CD4-positive, alpha-beta T cell treated with Interleukin-15 for 4 hours (primary cell): ENCODE measurements around the gene TNS3.
"Not testable (repeated sequence)": the region's sequence is repeated elsewhere in the genome, so short reads cannot be mapped to it uniquely, and the experiment has no call there.

Source experiments
- DNase-seq: peaks from one replicate; pipeline ENCODE4 v3.0.0-alpha.2; 2020; ENCODE audit warnings: low spot score

TNS3 gene

DNA sequence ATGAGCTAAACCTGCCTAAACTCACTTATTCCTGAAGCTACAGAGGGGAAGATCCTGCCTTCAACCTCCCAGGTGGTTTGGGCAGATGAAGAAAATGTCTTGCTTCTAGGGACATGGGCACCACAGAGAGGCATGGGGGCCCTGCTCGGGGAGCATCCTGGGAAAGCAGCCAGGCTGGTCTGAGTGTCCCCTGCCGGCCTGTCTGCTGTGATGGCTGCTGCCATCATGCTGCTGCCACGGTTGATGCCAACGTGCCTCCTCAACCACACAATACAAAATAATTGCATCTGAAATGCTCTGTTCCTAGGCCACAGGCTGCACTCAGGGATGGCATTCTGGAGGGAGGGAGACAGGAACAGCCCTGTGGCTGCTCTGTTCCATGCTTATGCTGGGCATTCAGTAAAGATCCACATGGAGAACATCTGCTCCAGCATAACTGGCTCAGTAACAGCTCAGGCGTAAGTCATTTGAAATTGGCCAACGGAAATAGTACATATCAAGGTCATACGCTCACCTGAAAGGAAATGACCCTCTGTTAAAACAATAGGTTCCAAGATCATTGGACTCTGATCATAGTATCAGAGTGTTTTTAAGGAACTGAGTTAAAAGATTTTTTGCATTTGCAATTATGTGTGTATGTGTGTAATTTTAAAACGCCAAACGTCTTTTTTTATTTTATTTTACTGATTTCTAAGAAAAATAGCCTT is 299.0 kb downstream of the TNS3 start:
- DNase-seq = no peak

DNA sequence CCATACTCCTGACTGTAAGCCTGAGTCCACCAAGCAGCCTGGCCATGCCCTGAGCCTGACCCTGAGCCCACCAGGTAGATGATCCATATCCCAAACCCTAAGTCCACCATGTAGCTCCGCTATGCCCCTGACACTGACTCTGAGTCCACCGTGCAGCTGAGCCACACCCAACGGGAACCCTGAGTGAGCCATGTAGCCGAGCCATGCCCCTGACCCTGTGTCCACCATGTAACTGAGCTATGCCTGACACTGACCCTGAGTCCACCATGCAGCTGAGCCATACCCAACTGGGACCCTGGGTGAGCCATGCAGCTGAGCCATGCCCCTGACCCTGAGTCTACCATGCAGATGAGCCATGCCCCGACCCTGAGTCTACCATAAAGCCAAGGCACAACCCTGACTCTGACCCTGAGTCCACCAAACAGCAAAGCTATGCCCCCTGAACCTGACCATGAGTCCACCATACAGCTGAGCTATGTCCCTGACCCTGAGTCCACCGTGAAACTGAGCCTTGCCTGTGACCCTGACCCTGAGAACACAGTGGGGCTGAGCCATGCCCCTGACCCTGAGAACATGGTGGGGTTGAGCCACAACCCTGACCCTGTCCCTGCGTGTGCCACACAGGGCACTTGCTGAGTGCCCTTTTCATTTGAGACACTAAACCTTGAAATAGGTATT is 299.8 kb downstream of the TNS3 start:
- DNase-seq = no peak

DNA sequence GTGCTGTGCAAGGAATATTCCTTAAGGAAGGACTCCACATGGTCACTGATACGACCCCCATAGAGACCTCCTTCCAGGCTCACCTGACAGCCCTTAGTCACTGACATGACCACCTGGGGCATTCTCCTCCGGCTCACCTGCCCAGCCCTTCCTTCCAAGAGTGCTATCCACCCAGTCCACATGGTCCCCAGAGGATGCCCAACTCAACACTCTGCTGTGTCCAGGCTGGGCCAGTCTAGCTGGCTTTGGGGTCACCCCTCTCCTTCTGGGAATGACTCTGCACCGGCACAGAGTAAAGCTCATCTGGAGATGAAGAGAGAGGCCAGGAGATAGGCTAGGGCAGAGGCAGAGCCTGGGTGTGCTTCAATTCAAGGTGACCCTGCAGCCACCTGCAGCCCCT is 300.8 kb downstream of the TNS3 start:
- no peak for DNase-seq

DNA sequence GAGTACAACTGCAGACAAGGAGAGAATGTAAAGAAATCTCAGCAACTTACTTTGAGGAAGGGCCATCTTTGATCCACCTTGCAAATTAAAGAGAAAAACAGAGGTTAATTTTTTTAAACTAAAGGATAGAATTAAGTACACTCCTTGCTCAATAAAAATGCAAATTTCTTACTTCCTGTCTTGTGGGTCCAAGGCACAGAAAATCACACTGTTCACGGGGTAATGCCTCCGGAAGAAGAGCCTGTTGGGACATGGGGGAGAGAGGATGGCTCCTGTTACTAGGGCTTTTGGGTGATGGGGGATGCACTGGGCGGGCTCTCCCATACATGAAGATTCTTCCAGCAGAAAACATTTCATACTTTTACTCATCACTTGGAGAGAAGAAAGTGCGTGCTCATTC is 301.8 kb downstream of the TNS3 start:
- no peak for DNase-seq

DNA sequence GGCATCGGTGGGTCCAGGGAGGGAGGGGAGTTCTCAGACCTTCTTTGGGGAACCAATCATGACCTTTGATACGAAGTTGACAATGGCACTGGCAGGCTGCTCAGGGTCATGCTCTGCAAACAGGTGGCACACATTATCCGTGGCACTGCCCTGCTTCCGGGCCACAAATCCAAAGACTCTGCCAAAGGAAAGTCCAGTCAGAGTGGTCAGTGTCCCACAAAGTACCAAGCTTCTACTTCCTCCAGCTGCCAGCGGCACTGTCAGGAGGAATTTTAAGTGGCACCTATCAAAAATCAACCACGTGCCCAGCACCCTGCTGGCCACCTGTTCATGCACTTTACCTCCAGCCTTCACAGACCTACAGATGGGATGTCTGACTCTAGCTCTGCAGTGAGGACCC is 303.9 kb downstream of the TNS3 start:
- DNase-seq = no peak

DNA sequence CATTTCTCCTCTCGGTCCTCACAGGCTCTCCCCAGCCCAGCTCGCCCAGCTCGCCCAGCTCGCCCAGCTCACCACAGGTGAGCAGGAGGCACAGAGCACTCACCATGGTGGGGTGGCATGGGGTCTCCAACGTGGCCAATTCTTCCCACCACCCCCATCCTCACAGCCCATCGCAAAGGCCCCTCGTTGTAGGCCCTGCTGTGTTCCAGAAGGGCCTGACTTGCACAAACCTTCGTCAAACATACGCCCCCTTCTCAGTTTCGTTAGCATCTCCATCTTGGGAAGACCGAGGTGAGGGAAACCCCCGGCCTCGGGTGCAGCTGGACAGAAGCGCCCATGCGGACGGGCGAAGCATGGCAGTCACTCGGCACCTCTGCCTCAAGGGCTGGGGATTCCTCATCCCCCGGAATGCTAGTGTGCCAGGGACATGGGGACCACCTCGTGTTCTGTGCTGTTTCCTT is 304.6 kb downstream of the TNS3 start:
- no peak for DNase-seq

DNA sequence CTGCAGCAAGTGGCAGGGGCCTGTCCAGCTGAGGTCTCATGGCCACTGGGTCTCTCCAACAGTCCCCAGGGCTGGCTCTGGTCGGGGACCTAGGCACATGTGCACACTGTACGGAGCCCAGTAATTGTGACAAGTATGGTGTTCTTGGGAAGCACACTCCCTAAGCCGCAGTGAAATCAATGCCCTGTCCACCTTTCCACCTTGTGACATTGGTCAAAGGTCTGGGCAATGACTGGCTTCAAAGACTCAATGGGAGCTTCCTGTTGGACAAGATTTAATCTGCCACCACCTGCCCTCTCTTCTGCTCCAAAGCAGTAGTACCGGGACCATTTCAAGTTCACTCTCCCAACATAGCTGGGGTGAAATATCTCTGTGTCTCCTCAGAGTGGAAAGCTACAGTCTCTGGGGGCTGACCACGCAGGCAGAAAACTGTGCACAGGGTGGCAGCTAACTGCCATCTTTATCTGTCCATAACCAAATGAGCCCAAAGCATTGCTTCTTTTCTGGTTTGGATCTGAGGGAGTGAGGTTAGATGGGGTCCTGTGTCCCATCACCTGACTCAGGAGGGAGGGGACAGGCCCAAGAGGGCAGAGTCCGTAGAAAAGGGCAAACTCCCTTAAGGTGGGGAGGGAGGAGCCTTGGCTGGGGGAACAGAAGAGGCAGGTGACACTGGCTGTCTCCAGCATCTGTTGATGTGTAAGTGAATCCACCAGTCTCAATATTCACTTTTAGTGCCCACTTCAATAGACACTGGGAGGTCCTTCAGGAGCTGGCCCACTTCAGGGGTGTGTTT is 307.7 kb downstream of the TNS3 start:
- no peak for DNase-seq

DNA sequence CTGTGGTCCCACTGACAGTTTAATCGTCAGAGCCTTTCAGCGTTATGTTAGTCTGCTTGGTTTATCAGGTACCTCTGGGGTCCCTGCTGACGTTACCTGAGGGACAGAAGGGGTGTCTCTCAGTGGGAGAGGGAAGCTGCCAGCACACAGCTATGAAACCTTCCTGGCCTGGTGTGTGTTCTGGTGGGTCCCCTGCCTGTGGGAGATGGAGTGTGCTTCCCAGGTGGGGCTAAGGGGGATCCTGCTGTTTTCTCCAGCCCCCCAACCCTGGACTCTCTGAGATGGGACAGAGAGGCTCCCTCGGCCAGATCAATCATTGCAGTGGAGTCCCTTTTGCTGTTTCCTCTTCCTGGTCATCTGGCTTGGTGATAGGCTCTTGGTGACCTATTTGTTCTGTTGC is 308.8 kb downstream of the TNS3 start:
- DNase-seq = no peak

DNA sequence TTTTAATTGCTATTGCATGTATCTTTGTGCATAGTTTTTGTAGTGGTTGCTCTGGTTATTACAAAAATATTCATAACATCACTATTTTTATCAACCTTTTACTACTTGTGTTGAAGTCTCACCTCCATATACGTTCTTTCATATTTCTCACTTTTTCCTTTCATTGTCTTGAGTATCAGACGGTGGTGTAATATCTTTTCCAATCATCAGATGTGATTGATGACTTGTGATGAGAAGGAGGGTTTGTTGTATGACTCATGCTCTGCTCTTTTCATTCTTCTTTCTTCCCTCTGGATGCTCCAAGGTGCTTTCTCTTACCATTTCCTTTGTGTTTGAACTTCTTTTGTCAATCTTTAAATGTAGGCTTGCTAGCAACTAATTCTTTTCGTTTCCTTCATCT is 310.2 kb downstream of the TNS3 start:
- DNase-seq = no peak

DNA sequence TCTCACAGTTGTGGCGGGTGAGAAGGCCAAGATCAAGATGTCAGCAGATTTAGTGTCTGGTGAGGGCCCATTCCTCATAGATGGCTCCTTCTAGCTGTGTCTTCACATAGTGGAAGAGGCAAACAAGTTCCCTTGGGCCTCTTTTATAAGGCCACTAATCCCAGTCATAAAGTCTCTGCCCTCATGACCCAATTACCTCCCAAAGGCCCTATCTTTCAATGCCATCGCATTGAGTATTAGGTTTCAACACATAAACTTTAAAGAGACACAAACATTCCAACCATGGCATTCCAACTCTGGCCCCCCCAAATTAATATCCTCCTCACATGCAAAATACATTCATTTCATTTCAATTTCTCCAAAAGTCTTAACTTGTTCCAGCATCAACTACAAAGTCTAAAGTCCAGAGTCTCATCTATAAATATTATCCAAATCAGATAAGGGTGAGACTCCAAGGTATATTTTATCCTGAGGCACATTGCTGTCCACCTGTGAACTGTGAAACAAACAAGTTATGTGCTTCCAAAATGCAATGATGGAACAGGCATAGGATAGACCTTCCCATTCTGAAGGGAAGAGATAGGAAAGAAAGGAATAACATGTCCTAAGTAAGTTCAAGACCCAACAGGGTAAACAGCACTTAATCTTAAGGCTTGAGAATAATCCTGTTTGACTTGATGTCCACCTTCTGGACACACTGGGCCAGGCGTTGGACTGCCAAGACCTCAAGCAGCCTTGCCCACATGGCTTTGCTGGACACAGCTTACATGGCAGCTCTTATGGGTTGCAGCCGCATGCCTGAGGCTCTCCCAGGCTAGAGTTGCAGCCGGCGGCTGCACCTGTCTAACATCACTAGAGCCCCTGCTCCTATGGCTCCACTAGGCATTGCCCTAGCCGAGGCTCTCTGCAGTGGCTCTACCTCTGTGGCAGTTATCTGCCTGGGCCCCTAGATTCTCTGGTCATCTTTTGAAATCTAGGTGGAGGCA is 312.8 kb downstream of the TNS3 start:
- DNase-seq = no peak

DNA sequence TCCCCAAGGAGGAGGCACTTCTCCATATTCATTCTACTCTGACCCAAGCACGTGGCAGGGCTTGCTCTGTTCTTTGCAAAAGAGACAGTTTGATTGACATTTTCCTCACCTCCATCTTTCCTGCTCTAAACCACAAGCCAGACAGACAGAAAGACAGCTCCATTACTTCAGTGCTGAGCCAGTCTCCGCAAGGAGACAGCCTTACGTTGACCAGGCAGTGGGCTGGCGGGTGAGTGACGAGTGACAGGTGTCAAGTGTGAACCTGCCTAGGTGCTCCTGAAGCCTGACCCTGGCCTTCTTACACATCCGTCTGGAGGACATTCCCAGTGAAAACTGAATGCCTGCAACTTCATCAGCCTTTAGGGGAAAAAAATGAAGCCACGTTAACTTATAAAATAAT is 314.6 kb downstream of the TNS3 start:
- no peak for DNase-seq

DNA sequence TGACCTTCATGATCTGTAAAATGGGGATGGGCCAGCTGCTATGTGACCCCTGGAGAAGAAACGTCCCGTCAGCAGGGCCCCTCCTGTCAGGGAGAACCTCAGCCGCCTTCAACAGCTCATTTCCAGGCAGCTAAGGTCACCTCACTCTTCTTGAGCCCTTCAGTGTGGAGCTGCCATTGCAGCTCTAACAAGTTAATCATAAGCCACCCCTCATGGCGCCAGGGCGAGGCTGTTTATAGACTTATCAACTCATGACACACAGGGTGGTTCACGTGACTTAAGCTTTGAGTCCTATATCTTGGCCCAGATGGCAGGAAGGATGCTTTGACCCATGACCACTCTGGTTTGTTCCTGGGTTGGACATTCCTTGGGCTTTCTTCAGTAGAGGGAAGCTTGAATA is 315.1 kb downstream of the TNS3 start:
- no peak for DNase-seq

DNA sequence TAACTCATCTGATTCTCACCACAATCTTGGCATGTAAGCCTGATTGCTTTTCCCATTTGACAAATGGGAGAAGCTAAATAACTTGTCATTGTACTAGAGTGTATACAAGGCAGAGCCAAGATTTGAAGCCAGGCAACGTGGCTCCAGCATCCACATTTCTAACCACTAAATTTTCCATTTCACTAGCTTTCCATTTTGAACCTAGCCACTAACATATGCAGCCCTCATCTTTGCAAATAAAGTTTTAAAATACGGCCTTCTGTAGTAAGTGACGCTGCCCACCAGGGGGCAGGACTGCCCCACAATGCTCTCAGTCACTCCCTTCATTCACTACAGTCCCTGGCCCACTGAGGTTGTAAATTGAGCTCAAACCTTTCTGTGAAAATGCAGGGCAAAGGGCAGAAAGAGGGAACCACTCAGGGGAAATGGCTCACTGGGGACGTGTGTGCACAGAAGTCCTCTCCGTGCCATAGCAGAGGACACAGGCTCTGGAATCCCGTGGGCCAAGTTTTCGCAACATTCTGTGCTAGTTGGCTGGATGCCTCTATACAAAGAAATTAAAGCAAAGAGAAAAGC is 315.7 kb downstream of the TNS3 start:
- DNase-seq = no peak

DNA sequence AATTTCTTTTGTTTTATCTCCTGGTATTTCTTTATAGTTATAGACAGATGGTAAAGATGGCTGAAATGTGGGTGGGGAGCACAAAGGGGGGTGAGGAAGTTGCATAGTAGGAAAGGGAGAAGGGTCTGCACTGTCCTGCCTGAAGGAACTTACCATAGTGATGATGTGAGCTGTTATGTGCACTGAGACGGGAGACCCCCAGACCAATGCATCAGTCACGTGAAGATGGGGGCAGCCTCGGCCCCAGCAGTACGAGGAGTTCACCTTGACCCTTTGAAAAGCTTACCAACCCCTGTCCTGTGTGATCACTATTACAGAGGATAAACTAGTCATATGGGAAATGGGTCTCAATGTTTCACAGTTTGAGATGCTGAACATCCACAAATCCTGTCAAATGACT is 316.3 kb downstream of the TNS3 start:
- no peak for DNase-seq

DNA sequence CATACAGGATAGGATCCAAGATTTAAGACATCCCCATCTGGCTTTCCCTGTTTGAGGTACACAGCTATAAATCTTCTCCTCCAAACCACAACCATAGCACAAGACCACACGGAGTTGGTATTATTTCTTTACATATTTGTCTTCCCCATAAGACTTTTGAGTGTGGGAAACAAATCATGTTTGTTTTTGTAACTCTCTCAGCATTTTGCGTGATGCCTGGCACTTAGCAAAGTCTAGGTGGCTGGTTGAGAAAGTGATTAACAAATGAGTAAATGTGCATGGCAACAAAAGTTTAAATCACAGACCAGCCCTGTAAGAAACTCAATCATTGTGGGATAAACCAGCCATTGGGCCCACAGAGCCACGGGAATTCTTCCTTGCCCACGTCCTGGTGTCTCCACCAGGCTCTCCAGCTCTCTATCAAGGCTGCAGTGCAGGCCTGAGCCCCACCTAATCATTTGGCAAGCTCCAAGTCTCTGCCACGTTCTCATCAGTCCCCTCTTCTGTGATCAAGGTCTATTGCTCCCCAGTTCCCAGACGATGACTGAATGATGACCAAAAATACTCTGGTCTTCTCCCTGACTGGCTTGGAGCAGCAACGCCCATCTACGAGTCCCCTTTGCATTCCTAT is 317.8 kb downstream of the TNS3 start:
- no peak for DNase-seq

DNA sequence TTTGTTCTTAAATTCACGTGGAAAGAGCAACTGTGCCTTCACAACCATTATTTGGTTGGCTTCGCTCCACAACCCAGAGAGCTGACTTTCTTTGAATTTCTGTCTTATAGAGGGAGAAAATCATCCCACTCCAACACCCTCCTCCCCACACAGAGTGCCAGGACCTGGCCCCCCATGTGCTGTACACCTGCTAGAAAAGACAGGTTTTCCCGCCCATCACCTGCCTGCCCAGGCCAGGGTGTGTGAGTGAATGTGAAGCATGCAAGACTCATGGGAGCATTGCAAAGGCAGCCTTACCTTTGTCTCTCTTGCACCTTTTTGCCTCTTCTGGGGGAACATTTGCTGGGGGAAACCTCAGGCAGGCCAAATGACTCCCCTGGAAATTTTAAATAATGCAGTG is 319.0 kb downstream of the TNS3 start:
- DNase-seq = no peak

DNA sequence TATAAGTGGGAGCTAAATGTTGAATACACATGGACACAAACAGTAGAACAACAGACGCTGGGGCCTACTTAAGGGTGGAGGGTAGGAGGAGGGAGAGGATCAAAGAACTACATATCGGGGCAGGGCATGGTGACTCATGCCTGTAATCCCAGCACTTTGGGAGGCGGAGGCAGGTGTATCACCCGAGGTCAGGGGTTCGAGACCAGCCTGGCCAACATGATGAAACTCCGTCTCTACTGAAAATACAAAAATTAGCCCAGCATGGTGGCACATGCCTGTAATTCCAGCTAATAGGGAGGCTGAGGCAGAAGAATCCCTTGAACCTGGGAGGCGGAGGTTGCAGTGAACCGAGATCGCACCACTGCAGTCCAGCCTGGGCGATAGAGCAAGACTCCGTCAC is 319.8 kb downstream of the TNS3 start:
- not testable (repeated sequence) for DNase-seq

DNA sequence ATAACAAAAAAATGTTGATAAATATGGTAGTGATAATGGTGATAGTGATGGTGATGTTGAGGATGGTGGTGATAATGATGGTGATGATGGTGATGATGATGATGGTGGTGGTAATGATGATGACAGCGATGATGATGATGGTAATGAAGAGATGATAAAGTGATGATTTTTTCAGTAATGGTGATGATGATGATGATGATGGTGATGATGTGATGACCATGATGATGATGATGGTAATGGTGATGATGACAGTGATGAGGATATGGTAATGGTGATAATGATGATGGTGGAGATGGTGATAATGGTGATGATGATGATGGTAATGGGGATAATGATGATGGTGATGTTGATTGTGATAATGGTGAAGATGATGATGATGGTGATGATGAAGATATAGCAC is 321.6 kb downstream of the TNS3 start:
- no peak for DNase-seq

DNA sequence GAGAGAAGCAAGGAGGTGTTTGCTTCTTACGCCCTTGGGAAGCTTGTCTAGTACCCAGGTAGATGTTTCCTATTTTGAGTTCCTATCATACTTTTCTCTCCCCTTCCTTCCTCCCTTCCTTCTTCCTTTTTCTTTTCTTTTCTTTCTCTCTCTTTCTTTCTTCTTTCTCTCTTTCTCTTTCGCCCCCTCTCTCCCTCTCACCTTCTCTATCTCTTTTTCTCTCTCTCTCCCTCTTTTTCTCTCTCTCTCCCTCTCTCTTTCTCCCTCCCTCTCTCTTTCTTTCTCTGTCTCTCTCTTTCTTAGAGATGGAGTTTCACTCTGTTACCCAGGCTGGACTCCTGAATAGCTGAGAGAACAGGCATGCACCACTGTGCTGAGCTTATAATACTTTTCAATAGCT is 322.2 kb downstream of the TNS3 start:
- no peak for DNase-seq

DNA sequence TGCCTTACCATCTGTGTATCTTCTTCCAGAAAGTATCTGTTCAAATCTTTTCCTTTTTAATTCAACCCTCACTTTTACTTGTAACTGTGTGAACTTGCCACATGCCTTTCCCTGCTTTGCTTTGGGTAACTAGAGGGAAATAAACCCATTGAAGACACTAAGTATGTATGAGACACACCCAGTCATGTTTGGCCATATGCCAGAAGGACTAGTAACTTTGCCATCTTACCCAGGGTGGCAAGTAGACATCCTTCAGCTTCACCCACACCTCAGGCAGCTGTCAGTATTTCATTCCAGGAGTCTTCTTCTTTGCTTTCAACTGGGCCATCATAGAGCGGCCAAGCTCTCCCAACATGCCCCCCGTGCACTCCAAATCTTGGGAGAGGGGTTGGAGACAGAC is 323.1 kb downstream of the TNS3 start:
- no peak for DNase-seq

DNA sequence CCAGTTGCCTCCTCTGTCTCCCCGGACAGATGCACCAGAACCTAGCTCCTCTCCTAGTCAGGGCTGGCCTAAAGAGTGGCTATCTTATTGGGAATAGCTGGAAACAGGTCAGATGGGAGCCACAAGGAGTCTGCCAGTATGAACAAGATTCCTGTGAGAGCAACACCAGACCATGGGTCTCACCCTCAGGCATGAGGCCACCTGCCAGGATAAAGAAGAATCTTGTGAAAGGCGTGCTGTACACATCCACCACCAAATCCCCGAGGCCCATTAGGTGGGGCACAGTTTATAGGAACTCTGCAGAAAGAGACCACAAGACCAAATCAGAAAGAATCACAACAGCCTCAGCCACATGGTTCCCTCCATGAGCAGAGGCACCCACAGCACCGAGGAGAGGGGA is 325.9 kb downstream of the TNS3 start:
- DNase-seq = no peak
